T-cell (primary cell): Measurements from ENCODE around the gene RAPH1. TPM values are rescaled to one million over a fixed set of nuclear protein-coding genes. Genes with fewer than 3 reads are reported as not detected.

ENCODE experiments used
- ATAC-seq, 4 experiments: fragments of 200-7000 bp in 3 of 4; fragments of 150-1000 bp in 1 of 4; cut with Tn5 transposase; replicated peaks in 1 of 4; 1 replicate in 3 of 4; 2 replicates in 1 of 4; pipeline ENCODE4 v1.10.0; 2021; ENCODE audit warnings: moderate library complexity in 3 of 4, mild to moderate bottlenecking in 2 of 4, moderate number of reproducible peaks in 1 of 4
- CTCF ChIA-PET, 2 donors: fragments of 300-600 bp; sonication (Branson Sonifier 250); formaldehyde crosslinking; loops; one replicate each; lab custom pipeline; 2022; ENCODE audit warnings: antibody characterized with exemption in 2 of 2; lab: Charles Lee
- POLR2A ChIA-PET, 2 donors: fragments of 300-600 bp; sonication (Branson Sonifier 250); formaldehyde crosslinking; loops; one replicate each; lab custom pipeline; 2022; ENCODE audit warnings: antibody characterized with exemption in 2 of 2; lab: Charles Lee
- DNase-seq, 35 experiments: peaks; one replicate each; pipeline versions ENCODE4 v3.0.0 to v3.0.0-alpha.2; 2013 to 2023
- H3K27ac ChIP-seq: one replicate; pipeline ENCODE4 v1.5.1; 2013; ENCODE audit warnings: low read length
- H3K27me3 ChIP-seq, 2 experiments: replicated peaks in 1 of 2; 1 replicate in 1 of 2; 2 replicates in 1 of 2; pipeline versions ENCODE4 v1.6.1 to v1.7.0; 2013; ENCODE audit warnings: low read length in 1 of 2, mixed read lengths in 1 of 2; ENCODE audit not compliant: control insufficient read depth in 2 of 2, insufficient read depth in 2 of 2; ENCODE audit errors: extremely low read depth in 1 of 2
- H3K36me3 ChIP-seq, 2 donors: 1 replicate in 1 of 2; 2 replicates in 1 of 2; pipeline versions ENCODE4 v1.6.1 to v1.7.0; 2013; ENCODE audit warnings: low read length in 1 of 2; ENCODE audit not compliant: control insufficient read depth in 2 of 2, insufficient read depth in 1 of 2; ENCODE audit errors: extremely low read depth in 1 of 2
- H3K4me1 ChIP-seq, 2 experiments: 1 replicate in 1 of 2; 2 replicates in 1 of 2; pipeline versions ENCODE4 v1.6.1 to v1.7.0; 2013; ENCODE audit warnings: low read length in 2 of 2, mixed read lengths in 1 of 2; ENCODE audit not compliant: insufficient read depth in 2 of 2, control insufficient read depth in 1 of 2; ENCODE audit errors: extremely low read depth in 1 of 2
- H3K4me3 ChIP-seq, 2 donors: 1 replicate in 1 of 2; 2 replicates in 1 of 2; pipeline versions ENCODE4 v1.5.1 to v1.7.0; 2013; ENCODE audit warnings: mild to moderate bottlenecking in 2 of 2, low read length in 1 of 2, moderate library complexity in 1 of 2; ENCODE audit not compliant: control insufficient read depth in 1 of 2; ENCODE audit errors: extremely low read depth in 1 of 2
- H3K9me3 ChIP-seq: 2 replicates; pipeline ENCODE4 v1.7.0; 2013
- H3K27ac Mint-ChIP-seq, 2 donors: one replicate each; pipeline ENCODE4 v1.8.0; 2020 to 2021; ENCODE audit warnings: mild to moderate bottlenecking in 2 of 2, mixed read lengths in 2 of 2
- H3K27me3 Mint-ChIP-seq, 2 donors: one replicate each; pipeline ENCODE4 v1.8.0; 2021 to 2022; ENCODE audit warnings: mixed read lengths in 2 of 2
- H3K36me3 Mint-ChIP-seq: one replicate; pipeline ENCODE4 v1.8.0; 2021; ENCODE audit warnings: mixed read lengths
- H3K4me1 Mint-ChIP-seq, 3 donors: one replicate each; pipeline ENCODE4 v1.8.0; 2020 to 2022; ENCODE audit warnings: mixed read lengths in 3 of 3, mild to moderate bottlenecking in 1 of 3
- H3K4me3 Mint-ChIP-seq, 3 donors: one replicate each; pipeline ENCODE4 v1.8.0; 2020 to 2022; ENCODE audit warnings: mild to moderate bottlenecking in 3 of 3, mixed read lengths in 3 of 3, moderate library complexity in 3 of 3
- H3K9me3 Mint-ChIP-seq, 3 donors: one replicate each; pipeline ENCODE4 v1.8.0; 2020 to 2022; ENCODE audit warnings: mixed read lengths in 3 of 3
- WGBS: methylation state at CpG from one replicate; pipeline ENCODE4 v1.1.5; 2013; ENCODE audit warnings: missing lambda C conversion rate; ENCODE audit not compliant: insufficient coverage; 5-methylcytosine and 5-hydroxymethylcytosine counted together
- total RNA-seq, 35 experiments: library from RNA in 6 of 35; stranded (reverse) in 6 of 35; fragments of 120-200 nt in 1 of 35; gene quantifications; one replicate each; pipeline versions ENCODE4 v1.2.1 to v1.2.4 and lab custom pipeline; 2013 to 2026

Gene RAPH1, protein sequence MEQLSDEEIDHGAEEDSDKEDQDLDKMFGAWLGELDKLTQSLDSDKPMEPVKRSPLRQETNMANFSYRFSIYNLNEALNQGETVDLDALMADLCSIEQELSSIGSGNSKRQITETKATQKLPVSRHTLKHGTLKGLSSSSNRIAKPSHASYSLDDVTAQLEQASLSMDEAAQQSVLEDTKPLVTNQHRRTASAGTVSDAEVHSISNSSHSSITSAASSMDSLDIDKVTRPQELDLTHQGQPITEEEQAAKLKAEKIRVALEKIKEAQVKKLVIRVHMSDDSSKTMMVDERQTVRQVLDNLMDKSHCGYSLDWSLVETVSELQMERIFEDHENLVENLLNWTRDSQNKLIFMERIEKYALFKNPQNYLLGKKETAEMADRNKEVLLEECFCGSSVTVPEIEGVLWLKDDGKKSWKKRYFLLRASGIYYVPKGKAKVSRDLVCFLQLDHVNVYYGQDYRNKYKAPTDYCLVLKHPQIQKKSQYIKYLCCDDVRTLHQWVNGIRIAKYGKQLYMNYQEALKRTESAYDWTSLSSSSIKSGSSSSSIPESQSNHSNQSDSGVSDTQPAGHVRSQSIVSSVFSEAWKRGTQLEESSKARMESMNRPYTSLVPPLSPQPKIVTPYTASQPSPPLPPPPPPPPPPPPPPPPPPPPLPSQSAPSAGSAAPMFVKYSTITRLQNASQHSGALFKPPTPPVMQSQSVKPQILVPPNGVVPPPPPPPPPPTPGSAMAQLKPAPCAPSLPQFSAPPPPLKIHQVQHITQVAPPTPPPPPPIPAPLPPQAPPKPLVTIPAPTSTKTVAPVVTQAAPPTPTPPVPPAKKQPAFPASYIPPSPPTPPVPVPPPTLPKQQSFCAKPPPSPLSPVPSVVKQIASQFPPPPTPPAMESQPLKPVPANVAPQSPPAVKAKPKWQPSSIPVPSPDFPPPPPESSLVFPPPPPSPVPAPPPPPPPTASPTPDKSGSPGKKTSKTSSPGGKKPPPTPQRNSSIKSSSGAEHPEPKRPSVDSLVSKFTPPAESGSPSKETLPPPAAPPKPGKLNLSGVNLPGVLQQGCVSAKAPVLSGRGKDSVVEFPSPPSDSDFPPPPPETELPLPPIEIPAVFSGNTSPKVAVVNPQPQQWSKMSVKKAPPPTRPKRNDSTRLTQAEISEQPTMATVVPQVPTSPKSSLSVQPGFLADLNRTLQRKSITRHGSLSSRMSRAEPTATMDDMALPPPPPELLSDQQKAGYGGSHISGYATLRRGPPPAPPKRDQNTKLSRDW
- total RNA-seq = 1 to 10 TPM; 1.4 to 4.4 (median 2.8) TPM
- total RNA-seq (2013) = 1.2 TPM
- total RNA-seq (lab: John Stamatoyannopoulos, UW) = 1.3 to 57.2 (median 4.6) reads per million in 29 experiments

GRCh38 chr2:203535078-203535783 is at the start of gene RAPH1:
TSS of gene RAPH1 (minus strand) at chr2:203535301. CDS start at chr2:203495353, 39,948 bp downstream.
- H3K4me3 Mint-ChIP-seq = peak within 1 kb of the TSS; percentile 83 to 90 (median 90)
- peaks cover 2% of the 10 kb centered on the region for H3K36me3 Mint-ChIP-seq
- CTCF ChIA-PET = interaction anchor here in 1 of 2 donors (0.6 to 1.7 kb wide), 4 partner anchors 18 to 276 kb away, joined by 3 to 7 read pairs (median 5); no protein-coding TSS in a partner anchor
- H3K4me3 ChIP-seq = peak within 1 kb of the TSS; percentile 64 to 87
- H3K9me3 Mint-ChIP-seq = peaks cover 8 to 20% (median 11%) of the 10 kb centered on the region in 3 donors
- DNase-seq (peak; percentile 3 to 62 (median 41)), ATAC-seq (peak; percentile 64 to 71 (median 68))
- H3K27ac Mint-ChIP-seq = peak within 1 kb of the TSS; percentile 30 to 68
- peaks cover 4% of the 10 kb centered on the region for H3K9me3 ChIP-seq
- H3K36me3 ChIP-seq = no peaks in the 10 kb centered on the region
- H3K27ac ChIP-seq = no peak within 1 kb of the TSS
- H3K4me1 Mint-ChIP-seq = peaks cover 20 to 28% (median 24%) of the 10 kb centered on the region in 3 donors
- peaks cover 17 to 20% of the 10 kb centered on the region in 2 experiments for H3K4me1 ChIP-seq
- H3K27me3 ChIP-seq = peaks cover 0 to 8% of the 10 kb centered on the region in 2 experiments
- WGBS = under 1% methylated on average over 57 of the region's 92 CpGs
- POLR2A ChIA-PET = no interaction called here
- H3K27me3 Mint-ChIP-seq = peaks cover 20 to 22% of the 10 kb centered on the region in 2 donors

DNA sequence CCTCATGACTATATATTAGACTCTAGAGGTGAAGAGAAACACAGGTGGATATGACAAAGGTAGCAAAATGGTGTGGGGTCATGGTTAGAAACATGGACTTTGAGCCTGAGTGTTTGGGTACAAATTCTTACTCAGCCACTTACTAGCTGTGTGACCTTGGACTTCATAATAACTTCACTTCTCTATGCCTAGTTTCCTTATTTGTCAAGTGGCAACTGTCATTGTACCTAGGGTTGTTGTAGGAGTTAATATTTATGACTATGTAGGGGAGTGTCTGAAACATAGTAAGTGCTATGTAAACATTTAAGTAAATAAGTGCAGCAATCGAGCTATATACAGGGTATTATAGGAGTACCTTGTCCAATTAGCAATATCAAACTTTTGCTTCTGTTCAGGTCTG is 49.7 kb upstream of the RAPH1 start:
- Histone ChIP-seq H3K4me3 (no peak overlapping the region), H3K27me3 (no peaks in the 10 kb centered on the region), H3K9me3 (no peaks in the 10 kb centered on the region), H3K4me1 (no peaks in the 10 kb centered on the region), H3K36me3 (no peaks in the 10 kb centered on the region), H3K27ac (no peak overlapping the region)
- ATAC-seq (no peak), DNase-seq (no peak)
- no CpG with 5 or more reads among the region's 1 CpG for WGBS
- peaks cover 2 to 7% (median 5%) of the 10 kb centered on the region in 3 donors for H3K4me1 Mint-ChIP-seq
- no peaks in the 10 kb centered on the region for H3K36me3 Mint-ChIP-seq
- no peaks in the 10 kb centered on the region for H3K9me3 Mint-ChIP-seq
- no peak overlapping the region for H3K27ac Mint-ChIP-seq
- CTCF ChIA-PET = no interaction called here
- no peaks in the 10 kb centered on the region for H3K27me3 Mint-ChIP-seq
- H3K4me3 Mint-ChIP-seq = no peak overlapping the region
- POLR2A ChIA-PET = interaction anchor here in 1 of 2 donors (0.6 to 0.8 kb wide), 2 partner anchors 11 to 30 kb away, joined by 7 read pairs; no protein-coding TSS in a partner anchor

- Mint-ChIP-seq H3K36me3 (no peaks in the 10 kb centered on the region), H3K27me3 (no peaks in the 10 kb centered on the region), H3K4me1 (peaks cover 5 to 14% (median 7%) of the 10 kb centered on the region in 3 donors), H3K9me3 (no peaks in the 10 kb centered on the region), H3K4me3 (no peak overlapping the region), H3K27ac (no peak overlapping the region)
- Histone ChIP-seq H3K36me3 (no peaks in the 10 kb centered on the region), H3K27me3 (no peaks in the 10 kb centered on the region), H3K9me3 (no peaks in the 10 kb centered on the region), H3K27ac (no peak overlapping the region), H3K4me3 (no peak overlapping the region), H3K4me1 (no peaks in the 10 kb centered on the region)
- ChIA-PET POLR2A (interaction anchor here in 1 of 2 donors (0.6 kb wide), 1 partner anchor 10 kb away, joined by 3 read pairs; no protein-coding TSS in a partner anchor), CTCF (interaction anchor here in 1 of 2 donors (0.6 kb wide), 1 partner anchor 12 kb away, joined by 3 read pairs; no protein-coding TSS in a partner anchor)
- no CpG with 5 or more reads among the region's 2 CpGs for WGBS
- no peak for DNase-seq
- no peak for ATAC-seq
Measured at GRCh38 chr2:203583701-203584100, 48.6 kb upstream of the RAPH1 start.

GRCh38 chr2:203583084-203583695 is 48.1 kb upstream of the RAPH1 start:
- ATAC-seq (no peak), DNase-seq (no peak)
- no peaks in the 10 kb centered on the region for H3K4me1 ChIP-seq
- H3K9me3 ChIP-seq = no peaks in the 10 kb centered on the region
- no CpG with 5 or more reads among the region's 3 CpGs for WGBS
- H3K4me3 ChIP-seq = no peak overlapping the region
- Mint-ChIP-seq H3K27ac (no peak overlapping the region), H3K9me3 (no peaks in the 10 kb centered on the region), H3K4me1 (peaks cover 5 to 15% (median 7%) of the 10 kb centered on the region in 3 donors), H3K27me3 (no peaks in the 10 kb centered on the region), H3K36me3 (no peaks in the 10 kb centered on the region), H3K4me3 (no peak overlapping the region)
- no peaks in the 10 kb centered on the region for H3K27me3 ChIP-seq
- H3K27ac ChIP-seq = no peak overlapping the region
- H3K36me3 ChIP-seq = no peaks in the 10 kb centered on the region
- ChIA-PET CTCF (no interaction called here), POLR2A (interaction anchor here in 1 of 2 donors (0.6 kb wide), 1 partner anchor 9 kb away, joined by 3 read pairs; no protein-coding TSS in a partner anchor)

- Histone ChIP-seq H3K36me3 (no peaks in the 10 kb centered on the region), H3K27ac (no peak overlapping the region), H3K4me1 (no peaks in the 10 kb centered on the region), H3K9me3 (no peaks in the 10 kb centered on the region), H3K27me3 (no peaks in the 10 kb centered on the region), H3K4me3 (no peak overlapping the region)
- Mint-ChIP-seq H3K4me1 (peaks cover 5 to 15% (median 7%) of the 10 kb centered on the region in 3 donors), H3K36me3 (no peaks in the 10 kb centered on the region), H3K27ac (no peak overlapping the region), H3K27me3 (no peaks in the 10 kb centered on the region), H3K9me3 (no peaks in the 10 kb centered on the region), H3K4me3 (no peak overlapping the region)
- POLR2A ChIA-PET = interaction anchor here in 1 of 2 donors (0.6 kb wide), 1 partner anchor 81 kb away, joined by 8 read pairs; no protein-coding TSS in a partner anchor
- no peak for ATAC-seq
- no peak for DNase-seq
- 100% methylated on average over 1 of the region's 3 CpGs for WGBS
- CTCF ChIA-PET = no interaction called here
Measured at GRCh38 chr2:203582468-203582867, 47.4 kb upstream of the RAPH1 start.
